Urothelium cell line (cell line): ENCODE data around the gene NIPA2.

ENCODE experiments used
- DNase-seq: peaks from one replicate; pipeline ENCODE4 v3.0.0; 2011; ENCODE audit warnings: low spot score, mixed read lengths
- FAIRE-seq: peaks from 2 replicates; lab custom pipeline; 2011; peaks lifted over from hg19 to GRCh38; lab: Jason Lieb, UNC

NIPA2 gene

GRCh38 chr15:22874966-22875365 is 36.5 kb downstream of the NIPA2 start:
- no peak for FAIRE-seq

GRCh38 chr15:22877117-22877516 is 38.7 kb downstream of the NIPA2 start:
- DNase-seq (no peak), FAIRE-seq (no peak)

More at GRCh38 chr15:22874966-22875365, 36.5 kb downstream of the NIPA2 start:
- no peak for DNase-seq

- FAIRE-seq (no peak), DNase-seq (no peak)
Observed at GRCh38 chr15:22877607-22878006, 39.1 kb downstream of the NIPA2 start.

DNA sequence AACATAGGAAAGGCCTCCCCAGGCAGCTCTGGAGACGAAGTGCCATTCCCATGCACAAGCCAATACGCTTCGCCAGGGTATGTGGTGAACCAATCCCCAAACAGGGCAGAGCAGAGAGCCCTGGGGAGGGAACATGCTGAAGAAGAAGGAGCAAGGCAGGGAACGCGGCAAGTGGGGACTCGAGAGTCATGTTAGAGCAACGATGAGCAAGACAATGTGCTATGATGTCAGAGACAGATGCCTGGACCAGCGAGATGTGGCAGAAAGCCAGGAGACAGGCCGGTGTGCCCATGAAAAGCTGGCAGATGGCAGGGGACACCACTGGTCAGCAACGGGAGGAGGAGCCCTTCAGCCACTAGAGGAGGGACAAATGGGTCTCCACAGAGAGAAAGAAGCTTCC is 39.6 kb downstream of the NIPA2 start:
- no peak for FAIRE-seq
- no peak for DNase-seq

GRCh38 chr15:22880068-22880980 is 41.9 kb downstream of the NIPA2 start:
- DNase-seq (no peak), FAIRE-seq (no peak)

DNA sequence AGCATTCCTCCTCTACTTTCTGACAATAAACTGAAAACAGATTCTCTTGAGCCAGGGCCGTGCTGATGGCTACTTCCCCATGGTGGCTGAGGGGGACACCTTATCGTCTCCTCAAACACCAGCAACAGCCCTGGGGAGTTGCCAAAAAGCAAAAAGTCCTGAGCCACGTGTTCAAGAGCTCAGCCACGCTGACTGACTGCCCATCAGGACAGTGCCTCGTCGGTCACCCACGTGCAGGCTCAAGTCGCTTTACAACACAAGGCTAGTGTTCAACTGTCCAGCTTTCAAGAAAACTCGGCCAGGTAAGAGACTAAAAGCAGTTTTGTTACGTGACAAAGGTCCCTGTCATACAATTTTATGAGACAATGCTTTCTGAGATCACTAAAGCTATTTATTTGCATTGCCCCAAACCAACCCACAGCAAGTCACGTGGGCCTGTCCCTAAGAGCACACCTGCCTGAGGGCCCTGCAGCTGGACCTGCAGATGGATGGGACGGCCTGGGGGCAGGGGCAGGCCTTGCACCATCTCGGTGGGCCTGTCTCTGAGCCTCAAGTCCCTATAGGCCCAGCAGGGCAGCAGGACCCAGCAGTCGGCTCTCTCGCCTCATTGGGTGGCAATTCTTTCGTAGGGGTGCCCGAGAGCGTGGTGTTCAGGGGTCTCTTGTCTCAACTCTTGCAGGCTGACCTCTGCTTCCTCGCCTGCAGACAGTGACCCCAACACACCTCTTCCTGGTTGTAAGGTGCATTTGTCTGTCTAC is 42.7 kb downstream of the NIPA2 start:
- FAIRE-seq = no peak
- no peak for DNase-seq

DNA sequence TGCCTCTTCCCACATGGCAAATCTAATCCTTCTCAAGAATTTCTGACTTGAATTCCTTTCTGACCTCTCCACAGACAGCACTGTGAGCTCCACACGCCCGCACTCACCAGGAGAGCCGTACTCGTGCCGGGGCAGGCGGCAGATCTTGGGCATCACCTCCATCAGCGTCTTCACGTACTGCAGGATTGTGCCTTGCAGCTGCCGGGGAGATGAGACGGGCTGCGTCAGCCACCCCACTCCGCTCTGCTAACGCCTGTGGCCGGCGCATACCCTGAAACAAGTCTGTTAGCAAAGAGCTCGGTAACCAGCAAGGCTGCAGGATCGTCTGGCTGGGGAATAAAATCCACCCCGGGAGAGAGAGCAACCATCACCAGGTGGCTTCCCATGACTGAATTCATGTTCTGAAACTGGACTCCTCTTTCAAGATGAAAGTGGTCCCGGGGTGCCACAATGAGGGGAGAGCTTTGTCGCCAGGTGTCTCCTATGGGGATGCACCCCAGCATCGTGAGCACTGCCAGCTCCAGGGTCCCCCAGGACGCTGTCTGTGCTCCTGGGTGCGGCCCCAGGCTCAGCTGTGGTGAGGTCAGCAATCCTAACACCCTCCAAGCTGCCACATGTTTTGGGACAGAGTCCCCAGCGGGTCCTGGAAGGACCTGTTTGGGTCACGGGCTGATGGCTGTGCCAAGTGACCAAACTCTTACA is 43.4 kb downstream of the NIPA2 start:
- no peak for DNase-seq
- no peak for FAIRE-seq

DNA sequence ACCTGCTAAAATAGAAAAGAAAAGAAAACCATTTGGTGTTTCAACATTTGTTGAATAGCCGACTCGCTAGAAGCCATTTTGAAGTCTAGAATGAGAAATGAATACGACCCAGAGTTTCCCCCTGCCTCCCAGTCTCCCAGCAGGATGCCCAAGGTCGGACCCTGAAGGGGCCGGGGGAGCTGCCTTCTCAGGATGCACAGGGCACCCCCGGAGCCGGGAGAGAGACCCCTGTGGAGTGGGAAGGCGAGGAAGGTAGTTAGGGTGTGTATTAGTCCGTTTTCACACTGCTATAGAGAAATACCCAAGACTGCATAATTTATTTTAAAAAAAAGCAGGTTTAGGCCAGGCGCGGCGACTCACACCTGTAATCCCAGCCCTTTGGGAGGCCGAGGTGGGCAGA is 44.7 kb downstream of the NIPA2 start:
- DNase-seq (no peak), FAIRE-seq (no peak)

GRCh38 chr15:22884344-22884743 is 45.9 kb downstream of the NIPA2 start:
- FAIRE-seq = no peak
- no peak for DNase-seq

GRCh38 chr15:22885120-22885519 is 46.7 kb downstream of the NIPA2 start:
- no peak for DNase-seq
- no peak for FAIRE-seq

- FAIRE-seq (no peak), DNase-seq (no peak)
Observed at GRCh38 chr15:22887157-22887951, 48.9 kb downstream of the NIPA2 start.

DNA sequence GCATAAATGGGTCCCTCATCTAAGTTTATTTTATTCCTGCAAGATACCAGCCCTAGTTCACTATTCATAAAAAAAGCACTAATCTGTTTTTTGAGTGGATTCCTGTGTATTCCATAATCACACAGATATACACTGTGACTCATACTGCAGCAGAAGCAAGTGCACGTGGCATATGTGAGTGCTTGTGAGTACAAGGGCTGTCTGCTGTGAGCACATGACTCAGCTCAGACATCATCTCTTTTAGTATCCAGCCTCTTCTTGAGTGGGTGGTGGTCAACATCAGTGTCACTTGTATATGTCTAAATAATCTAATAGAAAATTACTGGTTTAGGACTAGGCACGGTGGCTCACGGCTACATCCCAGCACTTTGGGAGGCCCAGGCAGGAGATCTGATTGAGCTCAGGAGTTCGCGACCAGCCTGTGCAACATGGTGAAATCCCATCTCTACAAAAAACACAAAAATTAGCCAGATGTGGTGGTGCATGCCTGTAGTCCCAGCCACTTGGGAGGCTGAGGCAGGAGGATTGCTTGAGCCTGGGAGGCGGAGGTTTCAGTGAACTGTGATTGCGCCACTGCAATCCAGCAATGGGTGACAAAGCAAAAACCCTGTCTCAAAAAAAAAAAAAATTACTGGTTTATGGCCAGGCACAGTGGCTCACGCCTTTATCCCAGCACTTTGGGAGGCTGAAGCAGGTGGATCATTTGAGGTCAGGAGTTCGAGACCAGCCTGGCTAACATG is 49.8 kb downstream of the NIPA2 start:
- DNase-seq (peak; percentile 49), FAIRE-seq (no peak)

GRCh38 chr15:22889146-22889818 is 50.8 kb downstream of the NIPA2 start:
- no peak for FAIRE-seq
- DNase-seq = no peak

DNA sequence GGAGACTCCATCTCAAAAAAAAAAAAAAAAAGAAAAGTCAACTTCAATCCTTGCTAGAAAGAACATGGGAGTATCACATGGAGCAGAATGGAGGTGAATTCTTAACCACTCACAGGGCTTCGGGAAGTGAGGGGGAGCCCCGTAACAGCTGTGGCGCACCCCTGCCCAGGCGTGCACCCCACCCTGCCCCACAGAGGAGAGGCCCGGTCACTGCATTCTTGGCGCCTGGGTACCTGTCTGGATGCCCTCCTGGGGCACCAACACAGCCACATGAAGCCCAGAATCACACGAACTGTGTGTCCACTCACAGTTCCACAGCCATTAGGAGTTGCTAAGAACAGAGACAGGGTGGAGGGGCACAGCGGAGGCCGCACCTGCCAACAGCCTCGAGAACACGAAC is 51.8 kb downstream of the NIPA2 start:
- no peak for DNase-seq
- no peak for FAIRE-seq

GRCh38 chr15:22891426-22892210 is 53.2 kb downstream of the NIPA2 start:
- FAIRE-seq (no peak), DNase-seq (no peak)

DNA sequence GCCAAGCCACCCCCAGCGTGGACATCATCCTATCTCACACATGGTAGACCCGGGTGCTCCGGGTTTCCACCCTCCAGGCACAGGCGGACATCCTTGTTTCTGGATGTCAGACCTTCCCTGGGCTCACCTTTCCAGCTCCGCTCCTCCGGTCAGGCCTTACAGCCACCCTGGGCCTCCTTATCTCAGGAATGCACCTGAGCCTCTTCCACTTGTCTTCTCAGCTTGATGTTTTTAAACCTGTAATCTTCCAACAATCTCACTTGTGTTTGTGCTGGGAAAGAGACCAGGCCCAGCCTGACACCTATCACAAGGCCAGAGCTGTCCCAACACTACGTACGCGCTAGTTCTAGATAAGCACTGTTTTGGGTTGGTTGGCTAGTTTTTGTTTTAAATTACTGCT is 53.9 kb downstream of the NIPA2 start:
- no peak for FAIRE-seq
- no peak for DNase-seq

- DNase-seq (no peak), FAIRE-seq (no peak)
Observed at GRCh38 chr15:22893081-22893480, 54.6 kb downstream of the NIPA2 start.

DNA sequence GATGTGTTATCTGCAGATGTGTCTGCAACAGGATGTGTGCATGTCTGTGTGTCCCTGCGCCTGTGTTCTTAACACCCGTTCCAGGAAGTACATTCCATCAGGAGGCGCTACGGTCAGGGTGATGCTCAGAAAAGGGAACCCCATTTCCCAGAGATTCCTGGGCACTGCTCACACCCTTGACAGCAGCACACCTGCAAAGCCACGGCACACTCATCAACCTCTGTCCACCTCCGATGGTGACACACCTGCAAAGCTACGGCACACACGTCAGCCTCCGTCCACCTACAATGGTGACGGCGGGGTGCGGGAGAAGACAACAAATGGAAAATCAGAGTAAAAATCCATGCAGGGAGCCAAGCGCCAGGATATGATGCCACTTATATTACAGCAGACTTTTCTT is 55.4 kb downstream of the NIPA2 start:
- DNase-seq = no peak
- no peak for FAIRE-seq
